Mesodermal cell (in vitro differentiated cells): ENCODE measurements around the gene AHCY. TPM values are rescaled to one million over a fixed set of nuclear protein-coding genes. Genes with fewer than 3 reads are reported as not detected.
"Not testable (repeated sequence)": the region's sequence is repeated elsewhere in the genome, so short reads cannot be mapped to it uniquely, and the experiment has no call there.

ENCODE experiments used
- H3K27ac ChIP-seq: 2 replicates; pipeline ENCODE4 v1.7.0; 2013; ENCODE audit warnings: mild to moderate bottlenecking, low read depth, low read length, moderate library complexity; ENCODE audit not compliant: severe bottlenecking
- H3K36me3 ChIP-seq: 2 replicates; pipeline ENCODE4 v1.7.1; 2013; ENCODE audit warnings: mild to moderate bottlenecking, low read length, moderate library complexity; ENCODE audit not compliant: control insufficient read depth, insufficient read depth
- H3K4me1 ChIP-seq: one replicate; pipeline ENCODE4 v1.7.1; 2013; ENCODE audit warnings: mild to moderate bottlenecking, low read length; ENCODE audit not compliant: insufficient read depth, control insufficient read depth, poor library complexity, severe bottlenecking
- H3K4me3 ChIP-seq: 2 replicates; pipeline ENCODE4 v1.7.0; 2013; ENCODE audit warnings: low read length, control low read depth, mild to moderate bottlenecking; ENCODE audit not compliant: insufficient read depth, poor library complexity, severe bottlenecking; ENCODE audit errors: extremely low read depth
- H3K9me3 ChIP-seq: 2 replicates; pipeline ENCODE4 v1.7.1; 2013; ENCODE audit warnings: mild to moderate bottlenecking, low read length, moderate library complexity; ENCODE audit not compliant: control insufficient read depth
- WGBS, 2 experiments: methylation state at CpG; one replicate each; pipeline ENCODE4 v1.1.5; 2013; ENCODE audit warnings: missing lambda C conversion rate in 2 of 2; ENCODE audit not compliant: insufficient coverage in 2 of 2; 5-methylcytosine and 5-hydroxymethylcytosine counted together
- polyA plus RNA-seq, 2 experiments: library from polyadenylated mRNA; stranded (reverse); fragments of 50-300 nt; gene quantifications; one replicate each; pipeline ENCODE4 v1.2.3, GENCODE V29; 2013

AHCY gene
- polyA plus RNA-seq (2013, experiment 1 of 2): 199 TPM
- 179 TPM for polyA plus RNA-seq (2013, experiment 2 of 2)

DNA sequence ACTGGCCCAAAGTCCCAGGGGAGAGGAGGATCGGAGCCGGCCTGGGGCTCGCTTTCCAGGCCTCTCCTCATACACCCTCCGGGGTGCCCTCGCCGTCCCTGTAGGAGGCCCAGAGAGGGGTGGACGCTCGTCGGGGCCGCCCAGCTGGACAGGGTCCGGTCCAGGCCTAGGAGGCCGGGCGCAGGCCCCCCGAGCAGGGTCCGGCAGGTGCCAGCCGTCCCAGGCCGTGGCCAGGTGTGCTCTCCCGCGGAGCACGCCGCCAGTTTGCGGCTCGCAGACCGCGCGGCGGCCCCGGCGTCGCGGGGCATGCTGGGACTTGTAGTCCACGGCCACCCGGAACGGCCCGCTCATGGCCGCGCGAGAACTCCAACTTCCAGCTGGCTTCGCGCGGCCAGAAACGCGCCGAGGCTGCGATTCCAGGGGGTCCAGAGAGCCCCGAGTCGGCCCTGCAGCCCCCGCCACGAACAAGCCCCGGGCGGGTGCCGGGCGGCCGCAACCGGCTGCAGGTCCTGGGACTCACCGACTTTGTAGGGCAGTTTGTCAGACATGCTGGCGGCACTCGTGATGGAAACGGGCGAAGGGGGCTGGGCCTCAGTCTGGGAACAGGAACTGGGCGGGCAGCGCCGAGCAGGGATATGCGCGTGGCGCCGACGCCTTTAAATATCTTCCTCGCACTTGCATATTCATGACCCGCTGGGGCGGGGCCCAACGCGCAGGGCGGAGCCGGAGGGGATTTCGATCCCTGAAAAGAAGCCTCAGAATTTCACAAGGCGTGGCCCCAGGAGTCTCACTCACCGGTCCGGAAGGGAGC, at the start of gene AHCY:
TSS of gene AHCY (minus strand) at position 633 of the 811 bp plus-strand sequence. CDS start at position 548, 85 bp downstream.
- no peaks in the 10 kb centered on the region for H3K9me3 ChIP-seq
- H3K36me3 ChIP-seq: peaks cover 25% of the 10 kb centered on the region
- WGBS, 2 experiments: 0 to 1% methylated on average over 66 to 71 of the region's 79 CpGs
- H3K4me1 ChIP-seq: peaks cover 11% of the 10 kb centered on the region
- peak within 1 kb of the TSS; percentile 83 for H3K4me3 ChIP-seq
- H3K27ac ChIP-seq: peak within 1 kb of the TSS; percentile 97

- 86 to 96% methylated on average over 1 to 3 of the region's 3 CpGs for WGBS, 2 experiments
- Histone ChIP-seq H3K27ac (no peak overlapping the region), H3K4me1 (no peaks in the 10 kb centered on the region), H3K36me3 (no peaks in the 10 kb centered on the region), H3K4me3 (no peak overlapping the region), H3K9me3 (no peaks in the 10 kb centered on the region)
Measured at GRCh38 chr20:34350095-34350494, 46.9 kb upstream of the AHCY start.

- Histone ChIP-seq H3K4me1 (no peaks in the 10 kb centered on the region), H3K9me3 (no peaks in the 10 kb centered on the region), H3K36me3 (no peaks in the 10 kb centered on the region), H3K27ac (no peak overlapping the region), H3K4me3 (no peak overlapping the region)
- WGBS, 2 experiments: 100% methylated on average over 3 to 4 of the region's 4 CpGs
Measured at GRCh38 chr20:34347571-34347970, 44.4 kb upstream of the AHCY start.

DNA sequence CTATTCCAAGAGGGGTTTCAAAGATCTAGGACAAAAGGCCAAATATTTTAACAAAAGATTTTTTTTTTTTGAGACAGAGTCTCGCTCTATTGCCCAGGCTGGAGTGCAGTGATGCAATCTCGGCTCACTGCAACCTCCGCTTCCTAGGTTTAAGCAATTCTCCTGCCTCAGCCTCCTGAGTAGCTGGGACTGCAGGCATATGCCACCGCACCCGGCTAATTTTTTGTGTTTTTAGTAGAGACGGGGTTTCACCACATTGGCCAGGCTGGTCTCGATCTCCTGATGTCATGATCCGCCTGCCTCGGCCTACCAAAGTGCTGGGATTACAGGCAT, 43.3 kb upstream of the AHCY start:
- not testable (repeated sequence) for H3K9me3 ChIP-seq, H3K4me3 ChIP-seq, H3K27ac ChIP-seq, H3K36me3 ChIP-seq, H3K4me1 ChIP-seq
- WGBS, 2 experiments: 97 to 99% methylated on average over 9 of the region's 9 CpGs

- H3K36me3 ChIP-seq, H3K9me3 ChIP-seq, H3K27ac ChIP-seq, H3K4me1 ChIP-seq, H3K4me3 ChIP-seq: not testable (repeated sequence)
- 82 to 83% methylated on average over 2 to 4 of the region's 10 CpGs for WGBS, 2 experiments
Measured at GRCh38 chr20:34345839-34346532, 42.8 kb upstream of the AHCY start.

DNA sequence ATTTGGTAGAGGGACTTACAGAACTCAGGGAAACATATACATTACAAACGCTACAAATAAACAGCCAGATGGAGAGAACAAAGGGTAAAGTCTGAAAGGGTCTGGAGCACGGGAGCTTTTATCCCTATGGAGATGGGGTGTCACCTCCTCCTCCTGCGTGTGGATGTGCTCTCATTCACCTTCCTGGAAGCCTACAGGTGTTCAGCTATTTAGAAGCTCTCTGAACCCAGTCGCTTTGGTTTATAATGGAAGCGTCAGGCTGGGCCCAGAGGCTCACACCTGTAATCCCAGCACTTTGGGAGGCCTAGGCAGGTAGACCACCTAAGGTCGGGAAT, 42.2 kb upstream of the AHCY start:
- H3K9me3 ChIP-seq: no peaks in the 10 kb centered on the region
- WGBS, 2 experiments: 80 to 89% methylated on average over 2 to 4 of the region's 6 CpGs
- no peaks in the 10 kb centered on the region for H3K36me3 ChIP-seq
- no peak overlapping the region for H3K27ac ChIP-seq
- peaks cover under 1% of the 10 kb centered on the region for H3K4me1 ChIP-seq
- no peak overlapping the region for H3K4me3 ChIP-seq

DNA sequence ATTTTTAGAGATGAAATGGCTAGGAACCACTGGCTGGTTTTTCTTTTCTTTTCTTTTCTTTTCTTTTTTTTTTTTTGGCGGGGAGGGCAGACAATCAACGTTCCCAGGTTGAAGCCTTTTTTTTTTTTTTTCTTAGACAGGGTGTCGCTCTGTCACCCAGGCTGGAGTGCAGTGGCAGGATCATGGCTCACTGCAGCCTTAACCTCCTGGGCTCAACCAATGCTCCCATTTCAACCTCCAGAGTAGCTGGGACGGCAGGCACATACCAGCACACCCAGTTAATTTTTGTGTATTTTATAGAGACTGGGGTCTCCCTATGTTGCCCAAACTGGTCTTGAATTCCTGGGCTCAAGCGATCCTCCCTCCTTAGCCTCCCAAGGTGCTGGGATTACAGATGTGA, 41.1 kb upstream of the AHCY start:
- H3K4me1 ChIP-seq: peaks cover 4% of the 10 kb centered on the region
- H3K4me3 ChIP-seq: no peak overlapping the region
- 100% methylated on average over 1 of the region's 5 CpGs; no CpG with 5 or more reads in 1 of the 2 experiments for WGBS, 2 experiments
- H3K9me3 ChIP-seq: no peaks in the 10 kb centered on the region
- H3K27ac ChIP-seq: no peak overlapping the region
- H3K36me3 ChIP-seq: no peaks in the 10 kb centered on the region

DNA sequence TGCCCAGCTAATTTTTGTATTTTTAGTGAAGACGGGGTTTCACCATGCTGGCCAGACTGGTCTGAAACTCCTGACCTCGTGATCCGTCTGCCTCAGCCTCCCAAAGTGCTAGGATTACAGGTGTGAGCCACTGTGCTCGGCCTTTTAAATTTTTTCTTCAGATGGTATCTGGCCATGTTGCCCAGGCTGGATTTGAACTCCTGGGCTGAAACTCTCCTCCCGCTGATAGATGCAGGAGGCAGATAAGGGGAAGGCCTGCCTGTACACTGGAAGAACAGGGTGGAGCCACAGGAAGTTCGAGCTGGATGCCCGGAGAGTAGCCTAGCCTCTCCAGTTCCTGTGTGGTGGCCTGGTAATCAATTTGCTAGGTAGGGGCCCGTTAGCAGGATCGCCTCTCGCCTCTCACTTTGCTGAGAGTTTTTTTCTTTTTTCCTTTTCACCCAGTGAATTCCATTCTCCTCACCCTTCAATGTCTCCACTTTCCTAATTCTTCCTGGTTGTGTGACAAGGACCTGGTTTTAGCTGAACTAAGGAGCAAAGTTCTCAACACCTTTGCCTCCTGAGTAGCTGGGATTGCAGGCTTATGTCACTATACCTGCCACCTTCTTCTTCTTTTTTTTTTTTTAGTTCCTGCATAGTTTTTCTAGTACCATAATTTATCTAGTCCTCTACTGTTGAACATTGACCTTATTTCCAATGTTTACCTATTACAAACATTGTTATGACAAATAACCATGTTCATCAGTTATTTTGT, 40.5 kb upstream of the AHCY start:
- Histone ChIP-seq H3K36me3 (no peaks in the 10 kb centered on the region), H3K4me3 (no peak overlapping the region), H3K9me3 (no peaks in the 10 kb centered on the region), H3K27ac (no peak overlapping the region), H3K4me1 (peaks cover 4% of the 10 kb centered on the region)
- 80 to 86% methylated on average over 8 to 9 of the region's 10 CpGs for whole genome bisulfite sequencing, 2 experiments

- WGBS, 2 experiments: 93 to 98% methylated on average over 6 to 9 of the region's 9 CpGs
- not testable (repeated sequence) for H3K4me1 ChIP-seq
Measured at GRCh38 chr20:34341199-34341598, 38.0 kb upstream of the AHCY start.

GRCh38 chr20:34340726-34341125, 37.6 kb upstream of the AHCY start:
- not testable (repeated sequence) for H3K9me3 ChIP-seq, H3K4me3 ChIP-seq, H3K27ac ChIP-seq, H3K36me3 ChIP-seq, H3K4me1 ChIP-seq
- WGBS, 2 experiments: 85 to 98% methylated on average over 7 of the region's 10 CpGs

More at GRCh38 chr20:34341199-34341598, 38.0 kb upstream of the AHCY start:
- H3K4me3 ChIP-seq, H3K9me3 ChIP-seq, H3K36me3 ChIP-seq, H3K27ac ChIP-seq: not testable (repeated sequence)
